ENCODE results near the gene AXL. TPM values are rescaled to one million over a fixed set of nuclear protein-coding genes. Genes with fewer than 3 reads are reported as not detected.

The AXL gene
- total and polyA plus RNA-seq, 2 of the 13 experiments (the other 11 are each of a cell fraction or from before 2014, with no cell fraction given), result 0.71 to 5.9 TPM

DNA sequence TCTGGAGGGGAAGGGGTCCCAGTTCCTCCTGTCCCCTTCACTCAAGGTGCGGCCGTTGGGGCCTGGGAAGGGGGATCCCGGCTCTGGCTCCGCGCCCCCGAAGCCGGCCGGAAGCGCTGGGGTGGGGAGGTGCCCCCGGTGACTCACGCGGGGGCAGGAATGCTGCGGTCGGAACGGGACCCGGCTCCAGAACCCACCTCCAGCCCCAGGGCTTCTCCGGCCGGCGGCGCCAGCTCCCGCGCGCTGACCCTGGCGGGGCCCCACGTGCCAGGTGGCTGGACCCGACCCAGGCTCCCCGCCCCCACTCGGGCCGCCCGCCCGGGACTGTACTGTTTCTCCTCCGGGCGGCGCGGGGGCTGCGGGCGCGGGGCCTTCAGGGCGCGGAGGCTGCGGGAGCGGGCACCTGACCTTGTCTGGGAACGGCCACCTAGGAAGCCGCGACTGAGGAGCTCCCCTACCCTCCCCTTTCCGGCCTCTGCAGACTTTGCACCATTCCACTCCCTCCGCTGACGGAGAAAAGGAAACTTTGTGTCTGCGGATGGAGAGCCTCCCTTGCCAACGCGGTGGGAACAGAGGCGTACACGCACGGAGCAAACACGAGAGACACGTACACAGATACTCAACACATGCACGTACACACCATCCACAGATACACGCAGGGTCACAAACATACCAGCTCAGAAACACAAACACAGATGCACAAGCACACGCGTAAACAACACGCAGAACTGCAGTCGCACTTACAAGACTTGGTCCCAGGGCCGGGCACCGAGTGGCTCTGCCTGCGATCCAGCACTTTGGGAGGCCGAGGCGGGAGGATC is 7.2 kb downstream of the AXL start (continued):
- TF ChIP-seq CAMTA2 (CRISPR knock-in tag; IDR thresholded peaks at IDR 0.05; ENCODE audit: borderline replicate concordance) (0 out of 2 replicates have a peak, but pooled peaks have one; percentile 25), ZBTB8A (CRISPR knock-in tag; IDR thresholded peaks at IDR 0.05; ENCODE audit: borderline replicate concordance, low read depth) (no peak), SP140L (CRISPR knock-in tag; IDR thresholded peaks at IDR 0.05; ENCODE audit: borderline replicate concordance) (no peak), MATR3 (CRISPR knock-in tag; IDR thresholded peaks at IDR 0.05) (no peak), MTF2 (CRISPR knock-in tag; IDR thresholded peaks at IDR 0.05; ENCODE audit: borderline replicate concordance) (peak; percentile 88; the same call in 1 of the 2 replicates), GFI1 (CRISPR knock-in tag; IDR thresholded peaks at IDR 0.05; ENCODE audit: borderline replicate concordance) (peak; percentile 18; the same call in 1 of the 2 replicates), ZNF337 (CRISPR knock-in tag; IDR thresholded peaks at IDR 0.05; ENCODE audit: borderline replicate concordance, low read depth) (0 out of 2 replicates have a peak, but pooled peaks have one; percentile 51), ZNF160 (CRISPR knock-in tag; IDR thresholded peaks at IDR 0.05) (no peak; the same call in 1 of the 2 replicates), NPAS2 (CRISPR knock-in tag; IDR thresholded peaks at IDR 0.05; ENCODE audit: borderline replicate concordance) (no peak), PHF20 (CRISPR knock-in tag; IDR thresholded peaks at IDR 0.05) (no peak), MEIS1 (CRISPR knock-in tag; IDR thresholded peaks at IDR 0.05; ENCODE audit: borderline replicate concordance) (no peak), ARNT2 (CRISPR knock-in tag; IDR thresholded peaks at IDR 0.05; ENCODE audit: low read depth) (peak; percentile 45; the same call in 1 of the 2 replicates), DNMT1 (CRISPR knock-in tag; IDR thresholded peaks at IDR 0.05) (0 out of 2 replicates have a peak, but pooled peaks have one; percentile 55), HCFC1 (IDR thresholded peaks at IDR 0.05; ENCODE audit: low read depth, low read length) (no peak), ZNF546 (CRISPR knock-in tag; conservative IDR thresholded peaks at IDR 0.05) (peak; percentile 60; the same call in 1 of the 2 replicates), RAD21 (CRISPR knock-in tag; IDR thresholded peaks at IDR 0.05) (no peak; the same call in none of the 2 replicates), STAT5B (CRISPR knock-in tag; IDR thresholded peaks at IDR 0.05) (0 out of 2 replicates have a peak, but pooled peaks have one; percentile 29), ZNF709 (CRISPR knock-in tag; IDR thresholded peaks at IDR 0.05) (no peak), ZNF891 (CRISPR knock-in tag; IDR thresholded peaks at IDR 0.05) (0 out of 2 replicates have a peak, but pooled peaks have one; percentile 47), ELF4 (CRISPR knock-in tag; IDR thresholded peaks at IDR 0.05; ENCODE audit: borderline replicate concordance) (no peak), CEBPG (CRISPR knock-in tag; IDR thresholded peaks at IDR 0.05) (0 out of 2 replicates have a peak, but pooled peaks have one; percentile 11)
- TF ChIP-seq, protein P1, sequence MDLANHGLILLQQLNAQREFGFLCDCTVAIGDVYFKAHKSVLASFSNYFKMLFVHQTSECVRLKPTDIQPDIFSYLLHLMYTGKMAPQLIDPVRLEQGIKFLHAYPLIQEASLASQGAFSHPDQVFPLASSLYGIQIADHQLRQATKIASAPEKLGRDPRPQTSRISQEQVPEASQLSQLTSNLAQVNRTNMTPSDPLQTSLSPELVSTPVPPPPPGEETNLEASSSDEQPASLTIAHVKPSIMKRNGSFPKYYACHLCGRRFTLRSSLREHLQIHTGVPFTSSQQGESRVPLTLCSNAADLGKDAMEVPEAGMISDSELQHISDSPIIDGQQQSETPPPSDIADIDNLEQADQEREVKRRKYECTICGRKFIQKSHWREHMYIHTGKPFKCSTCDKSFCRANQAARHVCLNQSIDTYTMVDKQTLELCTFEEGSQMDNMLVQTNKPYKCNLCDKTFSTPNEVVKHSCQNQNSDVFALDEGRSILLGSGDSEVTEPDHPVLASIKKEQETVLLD (CRISPR knock-in tag; IDR thresholded peaks at IDR 0.05; ENCODE audit: low read depth), result peak; percentile 50; the same call in 1 of the 2 replicates
- TF ChIP-seq, protein P2, sequence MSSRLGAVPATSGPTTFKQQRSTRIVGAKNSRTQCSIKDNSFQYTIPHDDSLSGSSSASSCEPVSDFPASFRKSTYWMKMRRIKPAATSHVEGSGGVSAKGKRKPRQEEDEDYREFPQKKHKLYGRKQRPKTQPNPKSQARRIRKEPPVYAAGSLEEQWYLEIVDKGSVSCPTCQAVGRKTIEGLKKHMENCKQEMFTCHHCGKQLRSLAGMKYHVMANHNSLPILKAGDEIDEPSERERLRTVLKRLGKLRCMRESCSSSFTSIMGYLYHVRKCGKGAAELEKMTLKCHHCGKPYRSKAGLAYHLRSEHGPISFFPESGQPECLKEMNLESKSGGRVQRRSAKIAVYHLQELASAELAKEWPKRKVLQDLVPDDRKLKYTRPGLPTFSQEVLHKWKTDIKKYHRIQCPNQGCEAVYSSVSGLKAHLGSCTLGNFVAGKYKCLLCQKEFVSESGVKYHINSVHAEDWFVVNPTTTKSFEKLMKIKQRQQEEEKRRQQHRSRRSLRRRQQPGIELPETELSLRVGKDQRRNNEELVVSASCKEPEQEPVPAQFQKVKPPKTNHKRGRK (CRISPR knock-in tag; IDR thresholded peaks at IDR 0.05), result no peak
- TF ChIP-seq, protein P3, sequence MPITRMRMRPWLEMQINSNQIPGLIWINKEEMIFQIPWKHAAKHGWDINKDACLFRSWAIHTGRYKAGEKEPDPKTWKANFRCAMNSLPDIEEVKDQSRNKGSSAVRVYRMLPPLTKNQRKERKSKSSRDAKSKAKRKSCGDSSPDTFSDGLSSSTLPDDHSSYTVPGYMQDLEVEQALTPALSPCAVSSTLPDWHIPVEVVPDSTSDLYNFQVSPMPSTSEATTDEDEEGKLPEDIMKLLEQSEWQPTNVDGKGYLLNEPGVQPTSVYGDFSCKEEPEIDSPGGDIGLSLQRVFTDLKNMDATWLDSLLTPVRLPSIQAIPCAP (CRISPR knock-in tag; IDR thresholded peaks at IDR 0.05; ENCODE audit: low read depth), result no peak
- TF ChIP-seq, protein P4, sequence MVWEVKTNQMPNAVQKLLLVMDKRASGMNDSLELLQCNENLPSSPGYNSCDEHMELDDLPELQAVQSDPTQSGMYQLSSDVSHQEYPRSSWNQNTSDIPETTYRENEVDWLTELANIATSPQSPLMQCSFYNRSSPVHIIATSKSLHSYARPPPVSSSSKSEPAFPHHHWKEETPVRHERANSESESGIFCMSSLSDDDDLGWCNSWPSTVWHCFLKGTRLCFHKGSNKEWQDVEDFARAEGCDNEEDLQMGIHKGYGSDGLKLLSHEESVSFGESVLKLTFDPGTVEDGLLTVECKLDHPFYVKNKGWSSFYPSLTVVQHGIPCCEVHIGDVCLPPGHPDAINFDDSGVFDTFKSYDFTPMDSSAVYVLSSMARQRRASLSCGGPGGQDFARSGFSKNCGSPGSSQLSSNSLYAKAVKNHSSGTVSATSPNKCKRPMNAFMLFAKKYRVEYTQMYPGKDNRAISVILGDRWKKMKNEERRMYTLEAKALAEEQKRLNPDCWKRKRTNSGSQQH (CRISPR knock-in tag; IDR thresholded peaks at IDR 0.05; ENCODE audit: low read depth), result no peak

Data from HepG2 (cell line).